ENCODE results near the gene PSMD5.

The PSMD5 gene

GRCh38 chr9:120837921-120838320 is 4.8 kb downstream of the PSMD5 start:
- Histone ChIP-seq H3K4me3 (ENCODE audit: low read depth in 1 of 2, low read length in 1 of 2) (no peak overlapping the region), H3K36me3 (peaks cover 22% of the 10 kb centered on the region), H3K4me1 (ENCODE audit: control insufficient read depth in 1 of 2, insufficient read depth in 1 of 2, low read depth in 1 of 2, low read length in 1 of 2) (peaks cover 8 to 14% of the 10 kb centered on the region in 2 experiments), H3K9me3 (no peaks in the 10 kb centered on the region), H3K27me3 (no peaks in the 10 kb centered on the region), H3K27ac (no peak overlapping the region)
- TF ChIP-seq CTCF (IDR thresholded peaks at IDR 0.05) = no peak

- peaks cover 58% of the 10 kb centered on the region for H3K36me3 ChIP-seq
- no peak for TF ChIP-seq CTCF (IDR thresholded peaks at IDR 0.05)
- H3K4me3 ChIP-seq (ENCODE audit: low read depth in 1 of 2, low read length in 1 of 2) = no peak overlapping the region
- H3K27ac ChIP-seq = no peak overlapping the region
- no peaks in the 10 kb centered on the region for H3K27me3 ChIP-seq
- no peaks in the 10 kb centered on the region for H3K9me3 ChIP-seq
- H3K4me1 ChIP-seq (ENCODE audit: control insufficient read depth in 1 of 2, insufficient read depth in 1 of 2, low read depth in 1 of 2, low read length in 1 of 2) = peaks cover 0 to 4% of the 10 kb centered on the region in 2 experiments
These were observed 9.4 kb downstream of the PSMD5 start for GRCh38 chr9:120833325-120833724.

DNA sequence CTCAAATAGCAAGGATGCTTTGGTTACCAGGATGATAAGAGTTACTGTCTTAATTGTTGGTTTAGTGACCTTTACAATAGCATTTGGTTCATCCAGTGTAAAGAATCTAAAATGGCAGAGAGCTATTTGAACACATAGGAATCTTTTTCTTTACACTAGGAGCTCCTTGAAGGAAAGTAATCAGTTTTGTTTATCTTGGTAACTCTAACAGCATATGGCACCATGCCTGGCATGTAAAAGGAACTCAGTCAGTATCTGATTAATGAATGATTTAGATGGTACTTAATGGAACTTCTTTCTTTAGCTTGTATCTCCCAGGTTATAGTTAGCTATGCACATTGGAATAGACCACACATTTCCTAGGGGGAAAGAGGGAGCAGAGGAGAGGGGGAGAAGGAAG is 9.9 kb downstream of the PSMD5 start:
- Histone ChIP-seq H3K27me3 (no peaks in the 10 kb centered on the region), H3K9me3 (no peaks in the 10 kb centered on the region), H3K4me3 (ENCODE audit: low read depth in 1 of 2, low read length in 1 of 2) (no peak overlapping the region), H3K27ac (no peak overlapping the region), H3K4me1 (ENCODE audit: control insufficient read depth in 1 of 2, insufficient read depth in 1 of 2, low read depth in 1 of 2, low read length in 1 of 2) (peaks cover 0 to 4% of the 10 kb centered on the region in 2 experiments), H3K36me3 (peaks cover 57% of the 10 kb centered on the region)
- no peak for TF ChIP-seq CTCF (IDR thresholded peaks at IDR 0.05)

GRCh38 chr9:120830865-120831264 is 11.9 kb downstream of the PSMD5 start:
- Histone ChIP-seq H3K4me3 (ENCODE audit: low read depth in 1 of 2, low read length in 1 of 2) (no peak overlapping the region), H3K9me3 (no peaks in the 10 kb centered on the region), H3K4me1 (ENCODE audit: control insufficient read depth in 1 of 2, insufficient read depth in 1 of 2, low read depth in 1 of 2, low read length in 1 of 2) (peaks cover 0 to 4% of the 10 kb centered on the region in 2 experiments), H3K27me3 (no peaks in the 10 kb centered on the region), H3K27ac (no peak overlapping the region), H3K36me3 (peaks cover 68% of the 10 kb centered on the region)
- TF ChIP-seq CTCF (IDR thresholded peaks at IDR 0.05) = no peak

DNA sequence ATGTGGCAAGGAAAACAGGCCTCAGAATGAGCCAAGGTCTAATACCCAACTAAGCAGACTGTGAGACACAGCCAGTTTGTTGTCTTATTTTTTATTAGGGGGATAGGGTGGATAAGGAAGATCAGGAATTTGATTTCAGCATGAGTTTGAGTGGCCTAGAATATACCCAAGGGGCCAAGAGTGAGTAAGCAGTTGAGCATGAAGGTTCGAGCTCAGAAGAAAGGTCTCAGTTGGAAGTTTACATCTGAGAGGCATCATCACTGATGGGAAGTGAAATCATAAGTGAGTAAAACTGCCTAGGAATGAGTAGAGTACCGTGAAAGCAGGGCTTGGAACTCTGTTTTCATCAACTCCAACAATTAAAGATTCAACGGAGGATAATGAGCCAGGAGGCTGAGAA is 12.6 kb downstream of the PSMD5 start:
- no peaks in the 10 kb centered on the region for H3K9me3 ChIP-seq
- H3K4me3 ChIP-seq (ENCODE audit: low read depth in 1 of 2, low read length in 1 of 2) = no peak overlapping the region
- no peak overlapping the region for H3K27ac ChIP-seq
- H3K36me3 ChIP-seq = peaks cover 63% of the 10 kb centered on the region
- H3K4me1 ChIP-seq (ENCODE audit: control insufficient read depth in 1 of 2, insufficient read depth in 1 of 2, low read depth in 1 of 2, low read length in 1 of 2) = peaks cover 0 to 4% of the 10 kb centered on the region in 2 experiments
- no peaks in the 10 kb centered on the region for H3K27me3 ChIP-seq
- no peak for TF ChIP-seq CTCF (IDR thresholded peaks at IDR 0.05)

DNA sequence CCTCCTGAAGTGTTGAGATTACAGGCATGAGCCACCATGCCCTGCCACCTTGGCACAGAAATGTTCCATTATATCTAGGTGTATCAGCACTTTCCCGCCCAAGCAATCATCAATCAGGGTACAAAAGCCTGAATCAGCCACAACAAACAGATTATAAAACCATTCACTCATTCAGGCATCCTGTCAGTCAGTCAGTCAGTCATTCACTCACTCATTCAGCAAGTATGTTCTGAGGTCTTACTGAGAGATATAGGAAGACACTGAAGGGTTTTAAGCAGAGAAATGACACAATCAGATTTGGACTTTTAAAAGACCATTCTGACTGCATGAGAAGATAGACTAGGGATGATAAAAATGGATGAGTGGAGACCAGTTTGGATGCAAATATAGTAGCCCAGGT is 13.1 kb downstream of the PSMD5 start:
- Histone ChIP-seq H3K9me3 (no peaks in the 10 kb centered on the region), H3K27ac (no peak overlapping the region), H3K27me3 (no peaks in the 10 kb centered on the region), H3K4me3 (ENCODE audit: low read depth in 1 of 2, low read length in 1 of 2) (no peak overlapping the region), H3K36me3 (peaks cover 60% of the 10 kb centered on the region), H3K4me1 (ENCODE audit: control insufficient read depth in 1 of 2, insufficient read depth in 1 of 2, low read depth in 1 of 2, low read length in 1 of 2) (peaks cover 0 to 4% of the 10 kb centered on the region in 2 experiments)
- TF ChIP-seq CTCF (IDR thresholded peaks at IDR 0.05) = no peak
